ENCODE data around the gene CCDC69.
"Not testable (repeated sequence)": the region's sequence is repeated elsewhere in the genome, so short reads cannot be mapped to it uniquely, and the experiment has no call there.

Gene CCDC69

DNA sequence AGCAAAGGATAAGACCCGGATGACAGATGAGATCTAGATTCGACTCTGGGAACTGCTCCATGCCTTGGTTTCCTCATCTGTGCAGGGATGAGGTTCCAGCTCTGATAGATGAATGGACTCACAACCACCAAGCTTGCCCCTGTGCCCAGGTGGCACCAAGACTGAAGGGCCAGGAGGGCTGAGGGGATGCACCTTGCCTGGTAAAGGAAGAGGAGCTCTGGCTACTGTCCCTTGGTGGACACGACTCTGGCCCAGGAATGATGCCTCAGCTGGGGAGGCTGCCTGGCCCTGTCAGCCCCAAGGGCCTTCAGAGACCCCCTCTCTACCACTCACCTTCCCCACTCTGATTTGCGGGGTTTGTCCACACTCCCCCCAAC lies 41.4 kb downstream of the CCDC69 start:
- Histone ChIP-seq H3K36me3 (ENCODE audit: insufficient read depth, low read length) (no peaks in the 10 kb centered on the region), H3K9me3 (ENCODE audit: control insufficient read depth, insufficient read depth, low read length) (no peaks in the 10 kb centered on the region), H3K4me1 (ENCODE audit: insufficient read depth, low read length) (peaks cover 7% of the 10 kb centered on the region), H3K9ac (ENCODE audit: low read depth, low read length) (no peak overlapping the region)

DNA sequence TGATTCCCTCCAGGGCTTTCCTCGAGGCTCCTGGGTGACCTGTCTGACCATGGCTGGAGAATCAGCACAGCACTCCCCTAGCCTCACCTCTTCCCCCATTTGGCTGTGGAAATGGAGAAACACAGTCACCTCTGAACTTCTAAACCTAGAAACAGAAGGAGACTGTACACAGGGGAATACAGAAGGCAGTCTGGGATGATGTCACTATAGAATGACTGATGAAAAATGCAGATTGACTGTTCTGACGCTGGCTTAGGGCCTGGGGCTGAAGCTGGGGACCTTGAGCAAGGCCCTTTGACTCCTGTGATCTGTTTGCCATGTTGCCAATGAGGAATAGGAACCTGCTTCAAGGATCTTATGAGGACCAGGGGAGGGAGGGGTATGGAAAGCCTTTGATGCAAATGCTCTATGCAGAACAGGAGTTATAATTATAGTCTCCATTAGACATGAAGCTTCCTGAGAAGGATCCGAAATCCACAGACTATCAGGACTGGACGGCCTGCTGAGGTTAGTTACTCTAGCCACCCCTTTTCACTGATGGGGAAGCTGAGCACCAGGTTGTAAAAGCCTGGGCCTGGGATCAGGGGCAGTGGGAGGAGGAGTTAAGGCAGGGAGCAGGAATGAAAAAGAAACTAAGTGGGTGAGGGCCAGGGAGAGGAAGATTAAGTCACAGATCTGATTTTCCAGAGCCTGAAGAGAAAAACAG lies 41.9 kb downstream of the CCDC69 start:
- no peaks in the 10 kb centered on the region for H3K9me3 ChIP-seq (ENCODE audit: control insufficient read depth, insufficient read depth, low read length)
- no peaks in the 10 kb centered on the region for H3K36me3 ChIP-seq (ENCODE audit: insufficient read depth, low read length)
- peaks cover 6% of the 10 kb centered on the region for H3K4me1 ChIP-seq (ENCODE audit: insufficient read depth, low read length)
- no peak overlapping the region for H3K9ac ChIP-seq (ENCODE audit: low read depth, low read length)

DNA sequence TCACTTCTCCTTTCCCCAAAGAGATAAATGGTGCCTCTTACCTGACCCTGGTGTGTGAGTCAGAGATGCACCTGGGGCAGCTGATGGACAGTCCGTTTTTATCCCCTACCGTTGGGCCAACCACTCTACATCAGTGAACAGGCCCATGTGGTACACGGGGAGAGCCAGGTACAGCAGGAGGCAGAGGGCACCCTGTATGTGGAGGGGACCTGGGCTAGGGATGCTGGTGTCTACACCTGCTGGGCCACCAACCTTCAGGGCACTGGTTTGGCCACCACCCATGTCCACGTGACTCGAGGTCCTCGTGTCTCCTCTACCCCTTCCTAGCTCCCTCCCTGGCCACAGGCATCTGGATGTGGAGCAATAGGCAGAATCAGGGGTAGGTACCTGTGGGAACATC lies 43.6 kb downstream of the CCDC69 start:
- Histone ChIP-seq H3K4me1 (ENCODE audit: insufficient read depth, low read length) (no peaks in the 10 kb centered on the region), H3K9me3 (ENCODE audit: control insufficient read depth, insufficient read depth, low read length) (no peaks in the 10 kb centered on the region), H3K36me3 (ENCODE audit: insufficient read depth, low read length) (no peaks in the 10 kb centered on the region), H3K9ac (ENCODE audit: low read depth, low read length) (no peak overlapping the region)

DNA sequence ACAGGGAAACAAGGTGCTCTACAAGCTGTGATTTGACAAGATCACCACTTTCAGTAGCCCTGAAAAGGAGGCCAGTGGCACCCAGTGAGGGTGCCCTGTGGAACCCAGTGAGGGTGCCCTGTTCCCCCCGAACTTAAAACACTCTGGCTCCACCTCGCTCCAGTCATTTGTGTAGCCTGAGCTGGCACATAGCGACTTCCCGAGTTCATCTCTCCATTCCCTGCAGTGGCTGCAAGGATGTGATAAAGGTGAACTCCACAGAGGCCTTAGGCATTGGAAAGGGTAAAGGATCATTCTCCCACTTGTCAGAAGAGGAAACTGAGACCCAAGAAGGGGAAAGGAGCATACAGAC lies 44.4 kb downstream of the CCDC69 start:
- H3K9me3 ChIP-seq (ENCODE audit: control insufficient read depth, insufficient read depth, low read length): no peaks in the 10 kb centered on the region
- no peaks in the 10 kb centered on the region for H3K36me3 ChIP-seq (ENCODE audit: insufficient read depth, low read length)
- no peaks in the 10 kb centered on the region; the same call in 1 of the 2 replicates for H3K4me1 ChIP-seq (ENCODE audit: insufficient read depth, low read length)
- no peak overlapping the region for H3K9ac ChIP-seq (ENCODE audit: low read depth, low read length)

DNA sequence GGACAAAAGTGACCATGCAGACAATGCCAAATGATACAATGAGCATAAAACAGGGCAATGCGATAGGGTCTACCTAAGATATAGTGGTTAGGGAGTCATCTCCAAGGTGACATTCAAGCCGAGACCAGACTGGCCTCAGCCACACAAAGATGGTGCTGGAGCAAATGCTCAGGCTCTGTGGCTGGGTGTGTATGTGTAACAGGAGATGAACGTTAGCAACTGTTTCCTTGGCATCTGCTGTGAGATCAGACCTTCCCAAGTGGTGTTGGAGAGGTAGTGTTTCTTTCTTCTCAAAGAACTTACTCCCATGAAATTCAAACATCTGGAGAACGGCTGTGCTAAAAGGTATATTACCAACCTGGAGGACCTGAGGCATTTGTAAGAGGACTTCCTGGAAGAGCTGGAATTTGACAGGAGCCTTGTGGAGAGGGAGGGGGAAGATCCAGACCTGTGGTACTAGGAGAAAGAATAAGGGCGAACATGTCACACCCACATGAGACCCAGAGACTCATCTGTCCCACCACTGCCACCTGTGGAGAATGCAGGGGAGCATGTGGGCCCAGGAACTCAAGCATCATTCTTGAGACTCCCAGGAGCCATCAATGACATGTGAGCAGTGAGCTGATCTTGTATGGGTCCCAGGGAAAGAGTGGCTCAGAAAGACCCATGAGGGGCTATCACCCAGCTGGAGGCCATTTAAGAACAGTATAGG lies 45.0 kb downstream of the CCDC69 start:
- H3K4me1 ChIP-seq (ENCODE audit: insufficient read depth, low read length): no peaks in the 10 kb centered on the region; the same call in 1 of the 2 replicates

DNA sequence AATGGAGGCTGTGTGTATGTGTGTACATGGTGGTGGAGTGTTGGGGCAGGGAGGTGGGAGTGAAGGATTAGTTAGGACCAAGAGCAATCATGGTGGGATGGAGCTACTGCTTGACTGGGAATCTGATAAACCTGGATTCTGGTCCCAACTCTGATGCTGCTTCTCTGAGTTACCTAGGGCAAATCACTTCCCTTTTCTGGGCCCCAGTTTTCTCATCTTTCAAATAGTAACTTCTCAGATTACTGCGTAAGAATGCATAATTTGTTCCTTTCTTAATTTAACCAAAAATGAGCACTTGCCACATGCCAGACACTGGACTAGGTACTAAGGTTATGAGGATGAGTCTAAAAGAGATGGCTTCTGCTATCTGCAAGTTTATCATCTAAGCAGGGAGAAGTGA lies 45.5 kb downstream of the CCDC69 start:
- Histone ChIP-seq H3K9ac (ENCODE audit: low read depth, low read length) (no peak overlapping the region), H3K36me3 (ENCODE audit: insufficient read depth, low read length) (no peaks in the 10 kb centered on the region), H3K4me1 (ENCODE audit: insufficient read depth, low read length) (no peaks in the 10 kb centered on the region; the same call in 1 of the 2 replicates), H3K9me3 (ENCODE audit: control insufficient read depth, insufficient read depth, low read length) (no peaks in the 10 kb centered on the region)

More for the DNA sequence above, 45.0 kb downstream of the CCDC69 start:
- Histone ChIP-seq H3K36me3 (ENCODE audit: insufficient read depth, low read length) (no peaks in the 10 kb centered on the region), H3K9ac (ENCODE audit: low read depth, low read length) (no peak overlapping the region), H3K9me3 (ENCODE audit: control insufficient read depth, insufficient read depth, low read length) (no peaks in the 10 kb centered on the region)

DNA sequence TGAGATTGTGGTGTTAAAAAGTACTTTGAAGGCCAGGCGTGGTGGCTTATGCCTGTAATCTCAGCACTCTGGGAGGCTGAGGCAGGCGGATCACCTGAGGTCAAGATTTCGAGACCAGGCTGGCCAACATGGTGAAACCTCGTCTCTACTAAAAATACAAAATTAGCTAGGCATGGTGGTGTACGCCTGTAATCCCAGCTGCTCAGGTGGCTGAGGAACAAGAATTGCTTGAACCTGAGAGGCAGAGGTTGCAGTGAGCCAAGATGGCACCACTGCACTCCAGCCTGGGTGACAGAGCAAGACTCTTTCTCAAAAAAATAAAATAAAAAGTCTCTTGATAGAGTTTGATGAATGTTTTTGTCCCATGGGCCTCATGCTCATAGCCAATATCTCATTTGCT lies 47.6 kb downstream of the CCDC69 start:
- H3K36me3 ChIP-seq (ENCODE audit: insufficient read depth, low read length); H3K9me3 ChIP-seq (ENCODE audit: control insufficient read depth, insufficient read depth, low read length); H3K9ac ChIP-seq (ENCODE audit: low read depth, low read length); H3K4me1 ChIP-seq (ENCODE audit: insufficient read depth, low read length): not testable (repeated sequence)

DNA sequence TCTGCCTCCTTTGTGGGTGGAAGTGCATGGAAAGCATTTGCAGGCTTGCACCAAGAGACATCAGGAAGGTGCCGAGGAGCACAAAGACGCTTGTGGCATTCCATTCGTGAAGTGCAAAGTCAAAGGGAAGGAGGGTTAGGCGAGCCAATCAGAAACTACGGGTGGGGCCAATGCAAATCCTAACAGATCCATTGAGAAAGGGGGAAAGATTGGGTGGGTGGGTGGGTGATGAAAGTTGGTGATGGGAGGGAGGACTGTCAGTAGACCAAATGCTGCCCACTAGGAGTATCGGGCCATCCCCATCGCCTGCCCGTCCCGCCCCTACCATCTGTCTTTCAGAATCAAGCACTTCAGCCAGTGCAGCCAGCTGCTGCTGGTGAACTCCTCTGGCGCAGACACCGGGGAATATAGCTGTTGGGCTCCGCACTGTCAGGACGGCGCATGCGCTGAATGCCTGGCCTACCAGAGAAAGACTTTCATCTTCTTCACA lies 49.2 kb downstream of the CCDC69 start:
- Histone ChIP-seq H3K9ac (ENCODE audit: low read depth, low read length) (peak overlapping the region; percentile 26; the same call in 1 of the 2 replicates), H3K9me3 (ENCODE audit: control insufficient read depth, insufficient read depth, low read length) (no peaks in the 10 kb centered on the region), H3K4me1 (ENCODE audit: insufficient read depth, low read length) (no peaks in the 10 kb centered on the region; the same call in 1 of the 2 replicates), H3K36me3 (ENCODE audit: insufficient read depth, low read length) (no peaks in the 10 kb centered on the region)

DNA sequence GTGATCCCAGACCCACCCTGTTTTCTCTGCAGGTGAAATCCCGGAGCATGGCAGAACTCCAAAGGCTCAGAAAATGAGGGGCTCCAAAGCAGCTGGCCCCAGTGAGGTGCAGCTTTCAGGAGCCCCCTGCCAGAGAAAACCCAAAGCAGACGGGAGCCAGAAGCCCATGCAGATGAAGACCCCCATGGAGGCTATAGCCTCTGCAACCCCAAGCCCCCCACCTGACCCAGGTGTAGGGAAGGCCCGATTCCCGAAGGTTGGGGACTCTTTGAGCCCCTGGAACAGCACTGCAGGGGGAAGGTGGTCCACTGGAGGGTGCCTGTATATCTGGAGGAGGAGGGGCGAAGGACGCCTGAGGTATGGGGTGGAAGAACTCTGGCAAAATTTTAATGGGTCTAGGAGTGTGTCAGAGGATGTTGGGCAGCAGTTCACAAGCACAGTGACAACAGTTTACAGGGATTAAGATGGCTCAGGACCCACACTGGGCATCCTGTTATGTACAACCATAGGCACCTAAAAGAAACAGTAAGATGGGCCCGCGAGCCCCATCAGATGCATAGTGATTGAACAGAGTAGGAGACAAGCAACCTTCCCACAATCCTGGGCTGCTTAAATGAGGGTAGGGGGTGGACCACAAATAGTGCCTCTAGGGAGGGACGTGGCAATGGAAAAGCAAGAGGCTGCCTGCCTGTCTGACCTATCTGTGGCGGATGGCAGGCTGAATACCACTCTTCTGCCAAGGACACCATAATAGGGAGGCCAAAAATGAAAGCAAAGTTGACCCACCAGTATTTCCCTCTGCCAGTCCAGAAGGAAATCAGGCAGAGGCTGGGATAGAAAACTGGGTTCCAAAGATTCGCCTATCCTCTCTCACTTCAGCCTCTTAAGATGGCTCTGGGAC lies 49.9 kb downstream of the CCDC69 start:
- Histone ChIP-seq H3K4me1 (ENCODE audit: insufficient read depth, low read length) (no peaks in the 10 kb centered on the region; the same call in 1 of the 2 replicates), H3K9ac (ENCODE audit: low read depth, low read length) (peak overlapping the region; percentile 26; the same call in 1 of the 2 replicates), H3K9me3 (ENCODE audit: control insufficient read depth, insufficient read depth, low read length) (no peaks in the 10 kb centered on the region), H3K36me3 (ENCODE audit: insufficient read depth, low read length) (no peaks in the 10 kb centered on the region)

DNA sequence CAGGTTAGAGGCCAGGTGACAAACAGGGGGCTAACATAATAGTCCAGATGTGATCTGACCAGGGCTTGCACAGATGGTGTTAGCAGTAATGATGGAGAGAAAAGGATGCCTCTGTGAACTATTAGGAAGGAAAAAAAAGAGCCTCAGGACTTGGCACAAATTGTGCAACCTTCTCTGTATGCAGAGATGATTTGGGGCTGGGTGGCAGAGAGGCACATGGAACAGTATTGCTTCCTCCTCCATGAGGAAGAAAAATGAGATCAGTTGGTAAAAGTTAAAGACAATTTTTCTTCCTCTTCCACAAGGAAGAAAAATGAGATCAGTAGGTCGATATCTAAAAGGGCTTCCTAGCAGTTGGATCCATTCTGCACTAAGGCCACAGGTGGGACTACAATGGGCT lies 52.4 kb downstream of the CCDC69 start:
- no peaks in the 10 kb centered on the region for H3K36me3 ChIP-seq (ENCODE audit: insufficient read depth, low read length)
- H3K9me3 ChIP-seq (ENCODE audit: control insufficient read depth, insufficient read depth, low read length): no peaks in the 10 kb centered on the region
- H3K9ac ChIP-seq (ENCODE audit: low read depth, low read length): no peak overlapping the region
- no peaks in the 10 kb centered on the region; the same call in 1 of the 2 replicates for H3K4me1 ChIP-seq (ENCODE audit: insufficient read depth, low read length)

DNA sequence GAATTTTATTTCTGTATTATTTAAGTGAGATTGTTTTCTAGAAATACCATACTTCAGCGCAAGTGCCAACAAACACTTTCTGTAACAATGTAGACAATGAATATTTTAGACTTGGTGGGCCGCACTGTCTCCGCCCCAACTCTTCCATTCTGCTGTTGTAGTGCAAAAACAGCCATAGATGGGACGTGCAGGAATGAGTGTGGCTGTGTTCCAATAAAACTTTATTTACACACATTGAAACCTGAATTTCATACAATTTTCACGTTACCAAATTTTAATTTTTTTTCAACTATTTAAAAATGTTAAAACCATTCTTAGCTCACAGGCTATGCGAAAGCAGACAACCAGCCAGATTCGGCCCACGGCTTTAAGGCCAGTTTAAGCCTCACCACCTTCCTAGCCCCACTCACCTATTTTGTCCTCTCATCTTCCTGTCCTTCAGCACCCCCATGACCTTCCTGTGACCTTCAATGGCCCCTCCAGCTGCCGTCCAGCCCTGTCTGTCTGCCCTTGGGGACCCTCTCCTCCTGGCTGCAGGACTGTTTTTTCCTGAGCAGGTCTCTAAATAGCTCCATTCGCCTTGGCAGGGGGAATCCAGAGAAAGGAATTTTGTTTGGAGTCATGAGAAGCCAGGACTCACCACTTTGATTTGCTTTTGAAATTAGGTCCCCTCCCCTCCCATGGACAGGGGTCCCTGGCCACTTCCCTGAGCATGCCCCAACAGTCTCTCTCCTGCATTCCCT lies 55.1 kb downstream of the CCDC69 start:
- no peaks in the 10 kb centered on the region; the same call in 1 of the 2 replicates for H3K4me1 ChIP-seq (ENCODE audit: insufficient read depth, low read length)
- H3K9ac ChIP-seq (ENCODE audit: low read depth, low read length): no peak overlapping the region
- H3K36me3 ChIP-seq (ENCODE audit: insufficient read depth, low read length): no peaks in the 10 kb centered on the region
- H3K9me3 ChIP-seq (ENCODE audit: control insufficient read depth, insufficient read depth, low read length): no peaks in the 10 kb centered on the region

DNA sequence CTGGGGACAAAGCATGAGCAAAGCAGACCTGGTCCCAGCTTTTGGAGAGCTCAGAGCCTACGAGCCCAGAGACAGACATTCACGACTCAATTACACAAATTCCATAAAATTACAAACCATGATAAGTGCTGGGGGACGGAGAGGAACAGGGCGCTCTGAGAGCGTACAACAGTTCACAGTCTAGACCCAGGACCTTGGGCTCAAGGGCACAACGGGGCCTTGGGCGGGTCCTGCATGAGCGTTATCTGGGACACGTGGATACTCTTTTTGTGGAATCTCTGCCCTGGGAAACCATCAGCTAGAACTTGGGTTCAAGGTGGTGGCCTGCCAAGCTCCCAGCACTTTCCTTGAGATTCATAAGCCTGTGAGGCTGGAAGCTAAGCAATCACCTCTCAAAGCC lies 56.9 kb downstream of the CCDC69 start:
- Histone ChIP-seq H3K9me3 (ENCODE audit: control insufficient read depth, insufficient read depth, low read length) (no peaks in the 10 kb centered on the region), H3K36me3 (ENCODE audit: insufficient read depth, low read length) (no peaks in the 10 kb centered on the region), H3K9ac (ENCODE audit: low read depth, low read length) (no peak overlapping the region), H3K4me1 (ENCODE audit: insufficient read depth, low read length) (no peaks in the 10 kb centered on the region; the same call in 1 of the 2 replicates)

DNA sequence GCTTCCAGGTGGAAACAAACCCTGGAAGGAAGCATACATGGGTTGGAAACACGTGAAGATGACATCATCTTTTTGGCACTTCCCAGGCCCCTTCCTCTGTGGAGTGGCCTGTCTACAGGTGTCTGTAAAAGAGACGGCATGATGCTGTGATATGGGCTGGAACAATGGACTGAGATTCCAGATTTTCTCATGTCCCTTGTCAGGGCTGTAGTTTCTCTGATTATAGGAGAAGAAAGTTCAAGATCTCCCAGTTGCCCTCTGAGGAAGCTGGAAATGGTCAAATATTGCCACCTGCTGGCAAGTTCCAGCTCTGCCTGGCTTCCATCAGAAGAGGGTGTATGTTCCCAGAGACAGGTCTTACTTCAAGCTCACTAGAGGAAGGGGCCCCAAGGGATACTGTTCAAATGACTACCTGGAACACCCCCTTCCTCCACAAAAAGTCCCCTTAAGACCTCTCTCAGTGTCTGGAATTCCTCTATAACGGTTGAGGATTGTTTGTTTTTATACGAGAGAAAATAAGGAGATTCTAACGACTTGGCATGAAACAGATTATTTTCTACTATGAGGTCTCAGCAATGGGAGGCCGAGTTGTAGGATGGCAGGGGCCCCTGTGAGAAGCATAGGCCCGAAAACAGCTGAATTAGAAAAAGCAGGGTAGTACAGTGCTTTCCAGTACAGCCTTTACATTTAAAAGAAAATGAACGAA lies 59.1 kb downstream of the CCDC69 start:
- no peaks in the 10 kb centered on the region for H3K36me3 ChIP-seq (ENCODE audit: insufficient read depth, low read length)
- H3K9ac ChIP-seq (ENCODE audit: low read depth, low read length): no peak overlapping the region
- H3K4me1 ChIP-seq (ENCODE audit: insufficient read depth, low read length): no peaks in the 10 kb centered on the region; the same call in 1 of the 2 replicates
- no peaks in the 10 kb centered on the region for H3K9me3 ChIP-seq (ENCODE audit: control insufficient read depth, insufficient read depth, low read length)

Data from ES-I3 (cell line).